Thymus (tissue), 11 donors: ENCODE measurements around the gene ZFPM1. TPM values are rescaled to one million over a fixed set of nuclear protein-coding genes. Genes with fewer than 3 reads are reported as not detected.

ENCODE experiments used
- DNase-seq, 9 donors: peaks; one replicate each; pipeline ENCODE4 v3.0.0-alpha.2; 2013; ENCODE audit warnings: low spot score in 9 of 9, low read depth in 6 of 9, missing footprints in 1 of 9
- H3K27ac ChIP-seq, 2 donors: one replicate each; pipeline ENCODE4 v1.5.1; 2013; ENCODE audit warnings: control low read depth in 1 of 2, low read depth in 1 of 2, low read length in 1 of 2, mild to moderate bottlenecking in 1 of 2, moderate library complexity in 1 of 2
- H3K27me3 ChIP-seq, 2 donors: one replicate each; pipeline ENCODE4 v1.5.1; 2013; ENCODE audit warnings: low read length in 1 of 2; ENCODE audit not compliant: control insufficient read depth in 2 of 2, insufficient read depth in 1 of 2
- H3K36me3 ChIP-seq, 2 donors: one replicate each; pipeline ENCODE4 v1.5.1; 2013; ENCODE audit warnings: low read length in 1 of 2, mild to moderate bottlenecking in 1 of 2, moderate library complexity in 1 of 2; ENCODE audit not compliant: control insufficient read depth in 2 of 2, insufficient read depth in 2 of 2
- H3K4me1 ChIP-seq, 2 donors: one replicate each; pipeline ENCODE4 v1.5.1; 2013; ENCODE audit warnings: low read length in 2 of 2; ENCODE audit not compliant: control insufficient read depth in 2 of 2, insufficient read depth in 2 of 2
- H3K4me3 ChIP-seq, 2 donors: one replicate each; pipeline ENCODE4 v1.5.1; 2013; ENCODE audit warnings: low read length in 2 of 2, control low read depth in 1 of 2, mild to moderate bottlenecking in 1 of 2
- H3K9me3 ChIP-seq, 2 donors: one replicate each; pipeline ENCODE4 v1.5.1; 2013; ENCODE audit warnings: low read length in 1 of 2, mild to moderate bottlenecking in 1 of 2; ENCODE audit not compliant: control insufficient read depth in 2 of 2, insufficient read depth in 1 of 2
- WGBS: extraction: QIAGEN DNeasy Blood & Tissue Kit; methylation state at CpG from one replicate; pipeline ENCODE4 v1.1.7; 2013; 5-methylcytosine and 5-hydroxymethylcytosine counted together
- polyA plus RNA-seq: library from polyadenylated mRNA; stranded (reverse); fragments of 200-250 nt; gene quantifications from one replicate; pipeline ENCODE4 v1.2.3, GENCODE V29; 2013
- total RNA-seq: library from RNA; stranded (reverse); fragments of 120-200 nt; gene quantifications from one replicate; pipeline ENCODE4 v1.2.4, GENCODE V29; 2013
- donor health status: healthy.

The ZFPM1 gene
- total and polyA plus RNA-seq, 2 donors: 1.6 to 4.2 TPM

GRCh38 chr16:88458773-88459235 lies 5.7 kb downstream of the ZFPM1 start:
- Histone ChIP-seq H3K36me3 (peaks cover 0 to 2% of the 10 kb centered on the region in 2 donors), H3K4me1 (peaks cover 24 to 62% of the 10 kb centered on the region in 2 donors), H3K27me3 (peaks cover 0 to 22% of the 10 kb centered on the region in 2 donors), H3K4me3 (no peak overlapping the region), H3K27ac (no peak overlapping the region), H3K9me3 (no peaks in the 10 kb centered on the region)
- DNase-seq: no peak
- WGBS: 94% methylated on average over 12 of the region's 12 CpGs

GRCh38 chr16:88459366-88460073 lies 6.4 kb downstream of the ZFPM1 start:
- no peak overlapping the region for H3K4me3 ChIP-seq
- peaks cover 0 to 2% of the 10 kb centered on the region in 2 donors for H3K36me3 ChIP-seq
- no peak overlapping the region for H3K27ac ChIP-seq
- H3K4me1 ChIP-seq: peaks cover 27 to 60% of the 10 kb centered on the region in 2 donors
- 88% methylated on average over 8 of the region's 8 CpGs for WGBS
- DNase-seq: no peak
- peaks cover 0 to 15% of the 10 kb centered on the region in 2 donors for H3K27me3 ChIP-seq
- H3K9me3 ChIP-seq: no peaks in the 10 kb centered on the region

GRCh38 chr16:88460496-88461330 lies 7.6 kb downstream of the ZFPM1 start:
- WGBS: 80% methylated on average over 23 of the region's 32 CpGs
- Histone ChIP-seq H3K4me3 (no peak overlapping the region), H3K4me1 (peaks cover 27 to 60% of the 10 kb centered on the region in 2 donors), H3K27ac (no peak overlapping the region), H3K9me3 (no peaks in the 10 kb centered on the region), H3K27me3 (peaks cover 0 to 11% of the 10 kb centered on the region in 2 donors), H3K36me3 (peaks cover 0 to 2% of the 10 kb centered on the region in 2 donors)
- no peak for DNase-seq

- Histone ChIP-seq H3K4me1 (peaks cover 18 to 60% of the 10 kb centered on the region in 2 donors), H3K36me3 (peaks cover 0 to 2% of the 10 kb centered on the region in 2 donors), H3K27me3 (peaks cover 0 to 3% of the 10 kb centered on the region in 2 donors), H3K27ac (no peak overlapping the region), H3K4me3 (no peak overlapping the region), H3K9me3 (no peaks in the 10 kb centered on the region)
- WGBS: 82% methylated on average over 30 of the region's 30 CpGs
- no peak for DNase-seq
These were observed 8.5 kb downstream of the ZFPM1 start for GRCh38 chr16:88461331-88462269.

- Histone ChIP-seq H3K36me3 (peaks cover 0 to 2% of the 10 kb centered on the region in 2 donors), H3K4me1 (peaks cover 16 to 60% of the 10 kb centered on the region in 2 donors), H3K27ac (no peak overlapping the region), H3K4me3 (no peak overlapping the region), H3K9me3 (no peaks in the 10 kb centered on the region), H3K27me3 (no peaks in the 10 kb centered on the region)
- no peak for DNase-seq
- 74% methylated on average over 12 of the region's 12 CpGs for WGBS
These were observed 9.3 kb downstream of the ZFPM1 start for GRCh38 chr16:88462396-88462795.

GRCh38 chr16:88463411-88463810 lies 10.3 kb downstream of the ZFPM1 start:
- Histone ChIP-seq H3K27me3 (no peaks in the 10 kb centered on the region), H3K36me3 (peaks cover 0 to 2% of the 10 kb centered on the region in 2 donors), H3K9me3 (no peaks in the 10 kb centered on the region), H3K27ac (no peak overlapping the region), H3K4me3 (no peak overlapping the region), H3K4me1 (peaks cover 13 to 58% of the 10 kb centered on the region in 2 donors)
- DNase-seq: no peak
- WGBS: 97% methylated on average over 16 of the region's 16 CpGs

- WGBS: 70% methylated on average over 25 of the region's 25 CpGs
- H3K36me3 ChIP-seq: peaks cover 0 to 2% of the 10 kb centered on the region in 2 donors
- peaks cover 20 to 61% of the 10 kb centered on the region in 2 donors for H3K4me1 ChIP-seq
- no peak overlapping the region for H3K4me3 ChIP-seq
- no peak overlapping the region for H3K27ac ChIP-seq
- no peak for DNase-seq
- no peaks in the 10 kb centered on the region for H3K9me3 ChIP-seq
- H3K27me3 ChIP-seq: no peaks in the 10 kb centered on the region
These were observed 11.6 kb downstream of the ZFPM1 start for GRCh38 chr16:88464447-88465318.

GRCh38 chr16:88465387-88465983 lies 12.4 kb downstream of the ZFPM1 start:
- no peak overlapping the region for H3K4me3 ChIP-seq
- DNase-seq: no peak
- peaks cover 22 to 65% of the 10 kb centered on the region in 2 donors for H3K4me1 ChIP-seq
- peaks cover 0 to 2% of the 10 kb centered on the region in 2 donors for H3K36me3 ChIP-seq
- 93% methylated on average over 22 of the region's 22 CpGs for WGBS
- H3K27ac ChIP-seq: no peak overlapping the region
- no peaks in the 10 kb centered on the region for H3K9me3 ChIP-seq
- no peaks in the 10 kb centered on the region for H3K27me3 ChIP-seq
